Measurements from ENCODE around the gene CARD10.

CARD10 gene

GRCh38 chr22:37443086-37443485, 76.1 kb downstream of the CARD10 start:
- H3K9me3 Mint-ChIP-seq: peaks cover 4% of the 10 kb centered on the region
- no peak for ATAC-seq
- H3K27me3 Mint-ChIP-seq: peaks cover 22% of the 10 kb centered on the region
- no peak overlapping the region for H3K4me3 Mint-ChIP-seq
- H3K27ac Mint-ChIP-seq: no peak overlapping the region
- no peaks in the 10 kb centered on the region for H3K4me1 Mint-ChIP-seq
- peaks cover 6% of the 10 kb centered on the region for H3K36me3 Mint-ChIP-seq

- no peak overlapping the region for H3K4me3 Mint-ChIP-seq
- no peaks in the 10 kb centered on the region for H3K4me1 Mint-ChIP-seq
- peaks cover 6% of the 10 kb centered on the region for H3K36me3 Mint-ChIP-seq
- H3K9me3 Mint-ChIP-seq: peaks cover 4% of the 10 kb centered on the region
- H3K27ac Mint-ChIP-seq: no peak overlapping the region
- no peak for ATAC-seq
- H3K27me3 Mint-ChIP-seq: peaks cover 25% of the 10 kb centered on the region
These were observed 76.7 kb downstream of the CARD10 start for GRCh38 chr22:37442537-37442936.

GRCh38 chr22:37442135-37442534, 77.1 kb downstream of the CARD10 start:
- Mint-ChIP-seq H3K4me3 (no peak overlapping the region), H3K9me3 (peaks cover 4% of the 10 kb centered on the region), H3K4me1 (no peaks in the 10 kb centered on the region), H3K27me3 (peaks cover 30% of the 10 kb centered on the region), H3K27ac (no peak overlapping the region), H3K36me3 (peaks cover 6% of the 10 kb centered on the region)
- ATAC-seq: no peak

- Mint-ChIP-seq H3K9me3 (peaks cover 4% of the 10 kb centered on the region), H3K4me3 (no peak overlapping the region), H3K4me1 (no peaks in the 10 kb centered on the region), H3K27ac (no peak overlapping the region), H3K27me3 (peaks cover 34% of the 10 kb centered on the region), H3K36me3 (peaks cover 6% of the 10 kb centered on the region)
- no peak for ATAC-seq
These were observed 78.3 kb downstream of the CARD10 start for GRCh38 chr22:37440875-37441274.

All from stimulated activated memory B cell treated with anti-CD40 and anti-IgM and Interleukin-4, amounts not matched to agents 10 μg/mL and 1 μg/mL and 100 μg/mL, for 72 hours (primary cell).